DND-41 (cell line): ENCODE measurements around the gene SCAPER.
A peak's percentile ranks its signal among the peaks of the same experiment; 100 is the strongest.

Experiments used
- ATAC-seq: fragments of 200-7000 bp; cut with Tn5 transposase; 3 replicates; pipeline ENCODE4 v1.9.1; 2021; ENCODE audit warnings: low read depth; ENCODE audit not compliant: insufficient read depth
- DNase-seq: peaks from one replicate; pipeline ENCODE4 v3.0.0-alpha.2; 2020
- H2AFZ ChIP-seq: 2 replicates; pipeline ENCODE4 v1.6.0; 2012; ENCODE audit warnings: low read depth, low read length
- H3K27ac ChIP-seq: 2 replicates; pipeline ENCODE4 v1.5.1; 2012; ENCODE audit warnings: low read length, inconsistent platforms
- H3K27me3 ChIP-seq: fragments of 200-600 bp; sonication (generic); 2 replicates; pipeline ENCODE4 v1.6.0; 2012; ENCODE audit warnings: low read length, mild to moderate bottlenecking, inconsistent platforms; ENCODE audit not compliant: insufficient read depth, poor library complexity
- H3K36me3 ChIP-seq: 2 replicates; pipeline ENCODE4 v1.5.1; 2012; ENCODE audit warnings: low read length, inconsistent platforms; ENCODE audit not compliant: insufficient read depth
- H3K4me1 ChIP-seq: 2 replicates; pipeline ENCODE4 v1.5.1; 2012; ENCODE audit warnings: mild to moderate bottlenecking, low read length; ENCODE audit not compliant: insufficient read depth
- H3K4me2 ChIP-seq: 2 replicates; pipeline ENCODE4 v1.6.0; 2012; ENCODE audit warnings: mild to moderate bottlenecking, moderate library complexity, low read length, inconsistent platforms; ENCODE audit not compliant: insufficient read depth
- H3K4me3 ChIP-seq, 2 experiments: fragments of 200-600 bp in 1 of 2; shearing (Covaris generic) in 1 of 2; 2 replicates each; pipeline ENCODE4 v1.5.1; 2012 to 2016; ENCODE audit warnings: inconsistent platforms in 2 of 2, low read length in 2 of 2, mild to moderate bottlenecking in 2 of 2, low read depth in 1 of 2, moderate library complexity in 1 of 2
- H3K79me2 ChIP-seq: 2 replicates; pipeline ENCODE4 v1.6.0; 2012; ENCODE audit warnings: low read length, inconsistent platforms; ENCODE audit not compliant: insufficient read depth
- H3K9ac ChIP-seq: 2 replicates; pipeline ENCODE4 v1.6.0; 2012; ENCODE audit warnings: low read depth, mild to moderate bottlenecking, inconsistent platforms, low read length, moderate library complexity
- H3K9me3 ChIP-seq: 2 replicates; pipeline ENCODE4 v1.5.1; 2012; ENCODE audit warnings: low read length, moderate library complexity, mild to moderate bottlenecking, inconsistent platforms; ENCODE audit not compliant: insufficient read depth, severe bottlenecking
- H4K20me1 ChIP-seq: 2 replicates; pipeline ENCODE4 v1.6.0; 2012; ENCODE audit warnings: low read length; ENCODE audit not compliant: insufficient read depth
- EZH2 ChIP-seq: IDR thresholded peaks from 3 replicates; pipeline ENCODE4 v1.6.1; 2012; ENCODE audit warnings: borderline replicate concordance, low read depth, mild to moderate bottlenecking, moderate library complexity, low read length, inconsistent platforms; ENCODE audit not compliant: severe bottlenecking
- TF ChIP-seq, protein P1 (sequence below): IDR thresholded peaks from 2 replicates; pipeline ENCODE4 v1.5.1; 2012; ENCODE audit warnings: borderline replicate concordance, low read length, moderate library complexity, mild to moderate bottlenecking; ENCODE audit not compliant: poor library complexity, severe bottlenecking; ENCODE audit errors: extremely low read depth

SCAPER gene

DNA sequence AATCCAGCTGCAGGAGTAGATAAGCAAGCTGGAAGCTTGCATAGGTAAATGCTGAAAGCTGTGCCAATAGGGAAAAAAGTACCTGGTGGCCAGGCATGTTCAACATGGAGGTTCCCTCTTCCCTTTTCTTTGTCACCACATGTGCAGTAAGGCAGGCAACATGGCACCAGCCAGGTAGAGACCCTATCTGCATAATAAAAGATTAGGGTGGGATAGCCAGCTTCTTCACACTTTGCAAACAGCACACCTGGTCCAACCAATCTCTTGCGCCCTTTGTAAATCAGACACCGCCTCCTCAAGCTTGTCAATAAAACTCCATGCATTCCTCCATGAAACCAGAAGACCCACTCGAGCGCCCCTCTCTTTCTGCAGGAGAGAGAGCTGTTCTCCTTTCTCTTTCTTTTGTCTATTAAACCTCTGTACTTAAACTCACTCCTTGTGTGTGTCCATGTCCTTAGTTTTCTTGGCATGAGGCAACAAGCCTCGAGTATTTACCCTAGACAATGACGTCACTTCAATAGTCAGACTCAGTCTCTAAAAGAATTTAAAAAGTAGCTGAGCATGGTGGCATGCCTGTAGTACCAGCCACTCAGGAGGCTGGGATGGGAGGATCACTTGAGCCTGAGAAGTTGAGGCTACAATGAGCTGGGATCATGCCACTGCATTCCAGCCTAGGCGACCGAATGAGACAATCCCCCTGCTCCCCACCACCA lies 256.3 kb downstream of the SCAPER start:
- ATAC-seq = no peak
- Histone ChIP-seq H3K4me2 (no peak overlapping the region), H3K36me3 (peaks cover 2% of the 10 kb centered on the region; the same call in 1 of the 2 replicates), H3K9ac (no peak overlapping the region), H3K79me2 (no peaks in the 10 kb centered on the region), H3K9me3 (no peaks in the 10 kb centered on the region), H3K27ac (no peak overlapping the region), H2AFZ (no peak overlapping the region), H3K4me1 (no peaks in the 10 kb centered on the region), H3K4me3 (no peak overlapping the region), H3K27me3 (no peaks in the 10 kb centered on the region), H4K20me1 (no peaks in the 10 kb centered on the region)
- TF ChIP-seq, protein P1, sequence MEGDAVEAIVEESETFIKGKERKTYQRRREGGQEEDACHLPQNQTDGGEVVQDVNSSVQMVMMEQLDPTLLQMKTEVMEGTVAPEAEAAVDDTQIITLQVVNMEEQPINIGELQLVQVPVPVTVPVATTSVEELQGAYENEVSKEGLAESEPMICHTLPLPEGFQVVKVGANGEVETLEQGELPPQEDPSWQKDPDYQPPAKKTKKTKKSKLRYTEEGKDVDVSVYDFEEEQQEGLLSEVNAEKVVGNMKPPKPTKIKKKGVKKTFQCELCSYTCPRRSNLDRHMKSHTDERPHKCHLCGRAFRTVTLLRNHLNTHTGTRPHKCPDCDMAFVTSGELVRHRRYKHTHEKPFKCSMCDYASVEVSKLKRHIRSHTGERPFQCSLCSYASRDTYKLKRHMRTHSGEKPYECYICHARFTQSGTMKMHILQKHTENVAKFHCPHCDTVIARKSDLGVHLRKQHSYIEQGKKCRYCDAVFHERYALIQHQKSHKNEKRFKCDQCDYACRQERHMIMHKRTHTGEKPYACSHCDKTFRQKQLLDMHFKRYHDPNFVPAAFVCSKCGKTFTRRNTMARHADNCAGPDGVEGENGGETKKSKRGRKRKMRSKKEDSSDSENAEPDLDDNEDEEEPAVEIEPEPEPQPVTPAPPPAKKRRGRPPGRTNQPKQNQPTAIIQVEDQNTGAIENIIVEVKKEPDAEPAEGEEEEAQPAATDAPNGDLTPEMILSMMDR = no peak
- TF ChIP-seq EZH2 = no peak
- DNase-seq = no peak

DNA sequence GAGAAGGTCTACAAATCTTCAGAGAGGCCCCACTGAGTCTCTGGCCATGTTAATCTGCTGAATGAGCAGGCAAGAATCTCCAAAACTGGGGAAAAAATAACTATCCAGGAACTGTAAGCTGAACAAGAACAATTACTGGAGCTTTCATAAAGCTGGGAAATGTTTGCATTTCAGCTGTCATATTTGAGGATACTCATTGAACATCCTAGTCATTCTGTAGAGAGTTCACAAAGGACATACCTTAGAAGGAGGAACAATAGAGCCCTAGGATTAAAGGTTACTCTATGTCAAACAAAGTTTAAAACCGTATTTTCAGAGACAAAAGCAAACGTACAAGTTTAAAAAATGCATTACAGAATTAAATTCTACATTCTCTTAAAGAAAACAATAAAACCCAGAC lies 257.5 kb downstream of the SCAPER start:
- Histone ChIP-seq H3K27me3 (no peaks in the 10 kb centered on the region), H3K9ac (no peak overlapping the region), H3K9me3 (no peaks in the 10 kb centered on the region), H4K20me1 (no peaks in the 10 kb centered on the region), H3K4me1 (no peaks in the 10 kb centered on the region), H3K36me3 (peaks cover 10% of the 10 kb centered on the region; the same call in 1 of the 2 replicates), H2AFZ (no peak overlapping the region), H3K79me2 (no peaks in the 10 kb centered on the region), H3K4me2 (no peak overlapping the region), H3K4me3 (no peak overlapping the region), H3K27ac (no peak overlapping the region)
- no peak for DNase-seq
- no peak for ATAC-seq
- TF ChIP-seq, protein P1 = no peak
- no peak for TF ChIP-seq EZH2

GRCh38 chr15:76644646-76645045 lies 260.5 kb downstream of the SCAPER start:
- peaks cover 12% of the 10 kb centered on the region; the same call in 1 of the 2 replicates for H3K36me3 ChIP-seq
- no peaks in the 10 kb centered on the region for H3K4me1 ChIP-seq
- H3K4me2 ChIP-seq = no peak overlapping the region
- no peak overlapping the region for H3K27ac ChIP-seq
- no peaks in the 10 kb centered on the region for H4K20me1 ChIP-seq
- no peak overlapping the region for H3K9ac ChIP-seq
- no peaks in the 10 kb centered on the region for H3K9me3 ChIP-seq
- no peak for TF ChIP-seq EZH2
- H2AFZ ChIP-seq = no peak overlapping the region
- H3K27me3 ChIP-seq = no peaks in the 10 kb centered on the region
- no peak for DNase-seq
- no peaks in the 10 kb centered on the region for H3K79me2 ChIP-seq
- H3K4me3 ChIP-seq = no peak overlapping the region
- ATAC-seq = no peak

DNA sequence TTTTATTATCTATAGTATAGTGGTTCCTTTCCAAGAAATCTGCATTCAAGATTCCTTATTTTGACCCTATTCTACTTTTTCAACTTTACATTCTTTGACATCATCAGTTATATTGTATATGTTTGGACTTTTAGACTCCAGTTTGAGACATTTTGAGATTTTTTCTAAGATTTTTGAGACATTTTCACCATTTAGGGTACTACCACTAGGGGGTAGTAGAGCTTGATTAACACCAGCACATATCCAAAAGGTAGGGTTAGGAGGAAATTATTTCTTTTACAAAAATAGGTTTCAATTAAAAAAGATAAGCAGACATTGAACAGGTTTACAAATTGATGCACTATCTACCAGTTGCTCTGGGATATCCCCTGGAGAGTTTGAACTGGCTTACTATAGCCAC lies 262.5 kb downstream of the SCAPER start:
- Histone ChIP-seq H3K36me3 (peaks cover 12% of the 10 kb centered on the region; the same call in 1 of the 2 replicates), H3K27me3 (no peaks in the 10 kb centered on the region), H3K27ac (no peak overlapping the region), H3K4me2 (no peak overlapping the region), H3K4me1 (no peaks in the 10 kb centered on the region), H4K20me1 (no peaks in the 10 kb centered on the region), H3K9ac (no peak overlapping the region), H3K79me2 (no peaks in the 10 kb centered on the region), H3K9me3 (no peaks in the 10 kb centered on the region), H2AFZ (no peak overlapping the region), H3K4me3 (no peak overlapping the region)
- DNase-seq = no peak
- TF ChIP-seq EZH2 = no peak
- TF ChIP-seq, protein P1 = peak; percentile 43
- ATAC-seq = no peak
